Muscle of arm (tissue), 12 donors: ENCODE measurements around the gene CKAP2. TPM values are rescaled to one million over a fixed set of nuclear protein-coding genes. Genes with fewer than 3 reads are reported as not detected.
"Not testable (repeated sequence)": the region's sequence is repeated elsewhere in the genome, so short reads cannot be mapped to it uniquely, and the experiment has no call there.

Source experiments
- DNase-seq: peaks from one replicate; pipeline ENCODE4 v3.0.0-alpha.2; 2013
- polyA plus RNA-seq, 12 donors: library from polyadenylated mRNA; unstranded; fragments of 120-200 nt; gene quantifications; one replicate each; pipeline ENCODE4 v1.2.1, GENCODE V29; 2013; ENCODE audit not compliant: insufficient read length in 12 of 12

CKAP2 gene
- polyA plus RNA-seq, 12 donors = 23.0 to 82.9 (median 47.7) TPM; not detected in 1

- not testable (repeated sequence) for DNase-seq
Measured at GRCh38 chr13:52523323-52523722, 68.0 kb downstream of the CKAP2 start.

Other genes starting within 250 kb of the CKAP2 start
- 10 to 100 TPM in 11 of 12 donors, not detected in 1; 12.4 to 24.9 (median 19.5) TPM for gene THSD1, start 49.3 kb upstream of the CKAP2 start, polyA plus RNA-seq
- gene VPS36, start 4.8 kb upstream of the CKAP2 start, polyA plus RNA-seq = 10 to 100 TPM in 11 of 12 donors, not detected in 1; 44.0 to 83.3 (median 65.2) TPM
- gene HNRNPA1L2, start 187.0 kb downstream of the CKAP2 start, polyA plus RNA-seq = 100 to 1,000 TPM in 1 of 12 donors, 10 to 100 TPM in 7, 1 to 10 TPM in 3, not detected in 1; 8.4 to 236 (median 11.3) TPM
- gene SUGT1, start 197.4 kb downstream of the CKAP2 start, polyA plus RNA-seq = 10 to 100 TPM in 11 of 12 donors, not detected in 1; 39.4 to 47.8 (median 41.4) TPM